Erythroblast (primary cell): Measurements from ENCODE around the gene EEF1AKMT3.
"Not testable (repeated sequence)": the region's sequence is repeated elsewhere in the genome, so short reads cannot be mapped to it uniquely, and the experiment has no call there.

Experiments
- DNase-seq, 2 experiments: peaks; one replicate each; lab custom pipeline; 2025; lab: John Stamatoyannopoulos, UW
- GATA1 ChIP-seq: IDR thresholded peaks from 2 replicates; pipeline ENCODE4 v1.6.1; 2011; ENCODE audit warnings: low read depth, mild to moderate bottlenecking, control low read depth, low read length, moderate library complexity
- POLR2A ChIP-seq: IDR thresholded peaks from 2 replicates; pipeline ENCODE4 v1.6.1; 2011; ENCODE audit warnings: mild to moderate bottlenecking, low read length

Gene EEF1AKMT3

DNA sequence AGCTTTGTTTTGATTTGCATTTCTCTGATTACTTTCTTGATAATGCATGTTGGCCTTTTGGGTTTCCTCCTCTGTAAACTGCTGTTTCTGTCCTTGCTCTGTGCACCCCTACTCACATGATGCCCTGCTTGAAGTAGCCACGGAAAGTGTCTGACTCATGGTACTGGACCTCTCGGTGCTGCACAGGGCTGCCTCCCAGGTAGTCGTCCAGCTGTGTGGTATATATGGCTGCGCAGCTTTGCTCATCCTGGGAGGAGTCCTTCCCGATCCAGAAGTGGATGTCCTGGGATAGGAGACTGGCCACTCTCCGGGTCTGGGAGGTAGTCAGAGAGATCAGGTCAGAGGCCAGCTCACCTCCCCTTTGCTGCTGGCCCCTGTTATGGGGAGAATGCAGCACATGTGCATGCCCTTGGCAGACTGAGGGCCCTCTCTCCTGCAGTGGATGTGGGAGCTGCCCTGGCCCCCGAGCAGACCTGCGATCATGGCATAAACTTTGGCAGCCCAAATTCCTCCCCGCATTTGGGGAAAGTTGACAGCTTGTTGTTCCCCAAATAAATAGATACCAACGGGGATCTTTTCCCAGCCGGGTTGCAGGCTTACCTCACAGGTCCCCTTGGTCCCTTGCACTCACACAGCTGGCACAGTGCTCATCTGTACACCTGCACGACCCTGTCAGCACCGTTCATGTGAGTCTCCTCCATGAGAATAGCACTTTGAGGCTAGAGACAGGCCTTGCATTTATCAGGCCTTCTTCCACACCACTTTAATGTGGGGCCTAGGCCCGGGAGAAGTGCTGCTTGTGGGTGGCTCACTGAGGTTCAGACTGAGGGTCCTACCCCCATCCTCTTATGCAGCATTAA, 40.9 kb downstream of the EEF1AKMT3 start:
- no peak for DNase-seq
- TF ChIP-seq POLR2A: no peak
- no peak for TF ChIP-seq GATA1

DNA sequence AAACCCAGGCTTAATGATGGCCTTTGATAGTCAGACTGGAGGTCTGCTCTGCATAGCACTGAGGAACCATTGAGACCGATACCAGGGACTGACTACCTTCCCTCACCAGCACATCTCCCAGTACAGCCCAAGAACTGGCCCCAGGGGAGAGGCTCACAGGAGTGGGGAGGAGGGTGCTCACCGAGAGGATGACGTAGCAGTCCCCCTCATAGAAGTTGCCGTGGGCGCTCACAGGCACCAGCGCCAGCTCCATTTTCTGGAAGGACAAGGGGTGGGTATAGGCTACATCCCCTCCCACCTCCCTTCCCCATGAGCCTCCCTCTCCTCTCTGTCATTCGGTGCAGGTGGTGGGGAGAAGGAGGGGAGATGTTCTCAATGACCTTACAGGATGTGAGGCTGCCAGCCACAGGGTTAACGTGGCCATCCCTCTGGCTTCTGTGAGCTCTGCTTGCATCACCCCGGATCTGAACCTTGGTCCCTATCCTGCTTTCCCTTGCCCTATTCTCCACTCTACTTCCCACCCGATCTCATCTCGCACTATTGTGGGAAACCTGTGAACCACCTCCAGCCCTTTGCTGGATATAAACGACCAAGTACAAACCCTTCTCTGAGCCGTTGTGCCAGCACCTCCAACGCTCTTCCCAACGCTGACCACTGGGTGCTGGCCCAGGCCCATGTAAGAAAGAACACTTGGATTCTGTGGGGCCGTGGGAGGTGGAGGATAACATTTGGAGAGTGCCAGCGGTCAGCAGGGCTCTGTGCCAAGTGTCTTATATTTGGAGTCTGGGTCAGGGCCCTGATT, 41.8 kb downstream of the EEF1AKMT3 start:
- no peak for TF ChIP-seq POLR2A
- TF ChIP-seq GATA1: no peak
- DNase-seq: no peak

DNA sequence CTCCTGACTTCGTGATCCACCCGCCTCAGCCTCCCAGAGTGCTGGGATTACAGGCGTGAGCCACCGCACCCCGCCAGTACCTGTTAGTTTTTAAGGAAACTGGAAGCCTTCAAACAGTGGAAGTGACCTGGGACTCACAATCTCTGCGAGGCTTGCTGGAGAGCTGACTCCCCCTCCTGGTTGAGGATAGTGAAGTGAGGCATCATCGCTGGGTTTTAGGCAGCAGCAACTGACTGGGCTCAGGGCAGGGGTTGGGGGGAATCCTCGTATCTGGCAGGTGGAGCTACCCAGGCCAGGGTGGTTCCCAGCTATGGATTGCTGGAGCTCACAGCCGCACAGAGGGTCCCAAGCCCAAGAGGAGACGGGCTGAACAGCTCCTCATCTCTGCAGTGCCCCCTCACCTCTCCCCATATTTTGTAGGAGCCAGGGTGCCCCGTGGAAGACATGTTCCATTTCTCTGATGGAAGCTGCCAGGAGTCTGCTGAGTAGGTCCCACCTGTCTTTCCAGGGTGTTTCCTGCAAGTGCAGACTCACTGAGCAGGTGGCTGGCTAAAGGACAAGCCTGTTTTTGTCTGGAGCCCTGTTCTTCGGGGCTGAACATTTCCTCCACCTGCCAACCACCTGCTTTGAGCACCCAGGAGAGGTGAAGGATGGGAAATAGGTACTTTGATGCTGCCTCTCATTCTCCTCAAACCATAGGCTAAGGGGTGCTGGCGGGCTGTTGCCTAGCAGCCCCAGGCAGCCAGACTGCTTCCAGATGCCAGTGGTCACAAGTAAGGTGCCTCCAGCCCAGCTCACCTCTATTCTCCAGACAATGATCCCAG, 43.0 kb downstream of the EEF1AKMT3 start:
- TF ChIP-seq GATA1: no peak
- no peak for TF ChIP-seq POLR2A
- DNase-seq: no peak

DNA sequence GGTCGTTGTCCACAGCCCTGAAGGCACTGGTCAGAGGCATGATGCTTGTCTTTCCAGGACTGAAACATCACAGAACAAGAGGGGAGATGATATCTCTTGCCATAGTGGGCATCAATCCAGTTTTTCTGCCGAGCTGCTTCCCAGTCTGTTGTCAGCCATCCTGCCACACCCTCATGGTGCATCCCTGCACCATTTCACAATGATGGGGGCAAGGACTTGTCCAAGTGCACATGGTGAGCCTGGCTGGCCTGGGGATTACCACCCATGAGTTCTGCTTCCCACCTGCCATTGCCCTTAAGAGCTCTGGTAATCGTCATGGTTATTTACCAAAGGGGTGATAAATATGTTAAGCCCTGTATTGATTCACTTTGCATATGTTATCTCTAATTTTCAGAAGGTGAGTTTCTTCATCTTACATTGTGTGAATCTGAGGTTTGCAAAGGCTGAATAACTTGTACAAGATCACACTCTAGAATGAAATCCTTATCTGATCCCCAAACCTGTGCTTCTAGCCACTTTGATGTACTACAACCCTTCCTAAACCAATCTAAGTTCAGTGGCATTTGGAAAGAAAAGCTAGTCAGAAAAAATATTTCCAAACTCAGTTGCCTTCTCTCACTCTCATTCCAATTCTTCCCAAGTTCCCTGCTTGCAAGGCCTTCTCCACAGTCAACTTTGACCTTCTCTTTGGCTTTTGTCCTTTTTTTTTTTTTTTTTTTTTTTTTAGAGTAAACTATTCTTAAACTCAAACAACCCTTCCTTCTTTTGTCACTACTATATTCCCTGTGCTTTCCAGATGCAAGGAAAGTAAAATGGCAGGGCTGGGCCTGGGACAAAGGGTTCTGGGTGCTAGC, 43.8 kb downstream of the EEF1AKMT3 start:
- TF ChIP-seq POLR2A (no peak), GATA1 (no peak)
- no peak for DNase-seq

DNA sequence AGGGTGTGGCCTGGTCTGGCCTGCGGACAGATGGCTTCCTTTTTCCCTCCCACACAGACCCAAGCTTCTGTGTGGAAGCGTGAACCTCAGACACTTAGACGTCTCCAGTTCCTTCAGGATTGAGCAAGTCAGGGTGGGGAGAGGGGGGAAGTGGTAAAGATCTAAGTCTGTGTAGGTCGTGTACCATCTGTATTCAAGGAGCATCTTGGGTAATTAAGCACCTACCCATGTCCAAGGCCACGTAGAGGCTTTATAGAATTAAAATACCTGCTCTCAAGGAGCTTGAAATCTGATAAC, 44.4 kb downstream of the EEF1AKMT3 start:
- no peak for TF ChIP-seq POLR2A
- no peak for TF ChIP-seq GATA1
- DNase-seq: no peak

DNA sequence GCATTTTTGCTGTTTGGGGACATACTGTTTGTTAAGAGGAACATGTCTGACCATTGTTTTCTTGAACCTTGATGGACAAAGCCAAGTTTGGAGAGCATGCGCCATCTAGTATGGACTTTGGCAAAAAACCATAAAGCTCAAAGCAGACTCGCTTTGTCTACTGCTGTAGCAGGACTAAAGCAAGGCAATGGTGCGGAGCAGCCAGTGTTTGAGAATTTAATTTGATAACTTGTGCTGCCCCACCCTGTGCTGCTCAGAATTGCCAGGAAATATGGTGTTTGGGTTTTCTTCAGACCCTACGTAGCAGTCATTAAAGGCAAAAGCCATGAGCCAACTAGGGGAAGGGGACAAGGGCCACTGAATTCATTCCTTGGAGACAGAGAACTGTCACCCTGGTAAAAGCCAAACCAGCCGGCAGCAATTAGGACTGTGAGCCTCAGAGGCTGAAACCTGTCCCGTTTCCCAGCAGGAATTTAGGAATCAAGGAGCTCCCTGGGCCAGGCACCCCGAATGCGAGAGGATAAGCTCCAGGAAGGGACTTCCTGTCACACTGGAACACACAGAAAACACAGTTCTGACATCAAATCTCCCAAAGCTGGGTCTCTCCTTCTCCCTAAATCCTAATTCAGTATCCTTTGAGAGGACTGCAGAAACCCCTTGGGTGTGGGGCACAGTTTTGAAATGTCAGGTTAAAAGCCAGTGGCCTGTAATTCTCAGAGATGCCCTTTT, 45.0 kb downstream of the EEF1AKMT3 start:
- TF ChIP-seq GATA1 (no peak), POLR2A (no peak)
- DNase-seq: no peak

DNA sequence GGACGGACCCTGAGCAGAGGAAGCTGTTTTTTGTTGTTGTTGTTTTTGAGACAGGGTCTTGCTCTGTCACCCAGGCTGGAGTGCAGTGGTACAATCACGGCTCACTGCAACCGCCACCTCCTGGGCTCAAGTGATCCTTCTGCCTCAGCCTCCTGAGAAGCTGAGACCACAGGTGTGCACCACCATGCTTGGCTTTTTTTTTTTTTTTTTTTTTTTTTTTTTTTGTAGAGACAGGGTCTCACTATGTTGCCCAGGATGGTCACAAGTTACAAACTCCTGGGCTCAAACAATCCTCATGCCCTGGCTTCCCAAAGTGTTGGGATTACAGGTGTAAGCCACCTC, 45.5 kb downstream of the EEF1AKMT3 start:
- DNase-seq: not testable (repeated sequence)

DNA sequence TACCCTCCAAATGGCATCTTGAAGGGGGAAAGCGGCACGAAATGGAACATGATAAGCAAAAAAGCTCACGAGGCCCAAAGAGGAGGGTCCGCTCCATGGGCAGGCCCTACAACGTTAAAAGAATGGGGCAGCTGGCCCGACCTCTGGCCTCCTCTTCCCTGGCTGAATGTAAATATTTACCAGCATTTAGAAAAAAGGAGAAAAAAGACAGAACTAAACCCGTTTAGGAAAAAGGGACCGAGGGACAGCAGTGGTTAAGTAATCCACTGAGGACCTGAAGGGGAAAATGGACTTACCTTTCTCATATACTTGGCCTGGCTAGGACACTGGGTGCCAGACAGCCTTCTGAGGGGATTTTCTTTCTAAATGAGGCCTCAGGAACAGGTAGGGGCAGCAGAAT, 47.7 kb downstream of the EEF1AKMT3 start:
- not testable (repeated sequence) for DNase-seq

DNA sequence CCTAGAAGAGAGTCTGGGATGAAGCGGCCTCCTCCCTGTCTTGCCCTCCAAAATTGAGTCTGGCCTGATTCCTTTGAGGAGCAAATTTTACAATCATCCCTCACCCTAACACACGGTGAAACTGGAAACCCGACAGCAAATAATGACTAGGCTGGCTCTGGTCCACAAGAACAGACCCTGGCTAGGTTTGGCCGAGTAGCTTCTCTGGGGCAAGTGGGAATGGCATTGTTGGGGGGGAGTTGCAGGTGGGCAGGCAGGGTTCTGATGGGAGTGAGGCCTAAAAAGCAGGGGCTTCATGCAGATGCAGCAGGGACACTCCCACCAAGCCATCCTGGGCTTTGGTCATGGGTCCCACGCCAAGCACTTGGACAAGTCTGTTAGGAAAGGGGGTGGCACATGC, 48.6 kb downstream of the EEF1AKMT3 start:
- DNase-seq: not testable (repeated sequence)

DNA sequence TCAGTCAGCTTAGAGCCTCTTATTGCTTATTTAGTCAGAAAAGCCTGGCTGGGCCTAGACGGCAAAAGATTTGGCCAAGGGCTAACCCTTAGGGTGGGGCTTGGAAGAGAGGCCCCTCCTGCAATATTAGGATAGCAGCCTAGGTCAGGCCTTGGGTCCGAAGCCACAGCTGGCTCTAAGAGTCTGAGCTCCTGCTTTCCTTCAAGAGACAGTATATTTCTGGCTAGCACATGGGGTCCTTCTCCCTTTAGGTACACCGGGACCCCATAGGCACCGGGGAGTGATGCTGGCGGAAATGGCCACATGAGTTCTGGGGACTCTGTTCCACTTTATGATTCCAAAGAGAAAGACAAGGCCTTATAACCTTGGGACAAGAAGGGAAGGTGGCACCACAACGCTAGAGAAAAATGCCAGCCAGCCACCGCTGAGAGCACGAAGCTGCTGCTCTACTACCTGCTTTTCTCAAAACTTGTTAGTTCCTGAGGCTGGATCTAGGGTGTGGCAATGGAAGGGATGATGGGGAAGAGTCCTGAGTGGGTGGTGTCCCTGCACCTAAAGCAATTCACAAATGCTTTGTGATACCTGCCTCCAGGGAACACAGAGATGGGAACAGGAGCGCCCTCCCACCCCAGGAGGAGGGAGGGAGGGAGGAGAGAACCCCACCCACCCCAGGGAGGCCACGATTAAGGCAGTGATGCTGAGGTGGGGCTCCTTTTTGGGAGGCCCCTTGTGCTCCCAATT, 49.2 kb downstream of the EEF1AKMT3 start:
- TF ChIP-seq GATA1 (no peak), POLR2A (no peak)
- no peak for DNase-seq

DNA sequence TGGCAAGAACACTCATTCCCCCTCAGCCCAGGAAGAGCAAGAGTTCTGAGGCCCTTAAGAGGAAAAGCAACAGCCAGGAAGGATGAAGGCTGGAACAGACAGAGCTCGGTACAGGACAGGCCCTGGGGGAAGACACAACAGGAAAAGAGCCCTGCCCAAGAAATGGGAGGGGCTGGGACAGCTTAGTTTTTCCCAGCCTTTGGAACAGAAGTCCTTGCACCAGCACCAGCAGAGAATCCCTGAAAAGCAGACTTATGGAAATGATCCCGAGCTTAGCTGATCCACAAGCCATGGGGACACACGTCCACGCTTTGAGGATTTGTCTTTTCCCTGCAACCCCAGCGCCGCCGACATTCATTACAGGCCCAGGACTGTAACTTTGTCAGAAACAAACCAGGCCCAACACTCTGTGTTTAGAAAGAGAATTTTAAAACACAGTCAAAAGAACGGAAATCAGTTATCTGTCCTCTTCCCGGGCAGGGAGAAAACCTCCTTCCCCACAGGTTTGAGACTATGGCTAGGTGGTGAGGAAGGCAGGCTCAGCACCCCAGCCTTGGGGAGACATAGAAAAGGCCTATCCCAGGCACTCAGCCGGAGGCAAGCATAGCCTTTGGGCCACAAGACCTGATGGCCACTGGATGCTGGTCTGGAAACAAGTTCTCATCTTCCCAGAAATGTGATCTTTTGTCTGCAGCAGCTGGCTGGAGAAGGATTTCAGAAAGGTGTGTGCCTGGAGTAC, 50.1 kb downstream of the EEF1AKMT3 start:
- DNase-seq: no peak
- no peak for TF ChIP-seq GATA1
- no peak for TF ChIP-seq POLR2A
